ENCODE measurements around the gene DLK2. TPM values are rescaled to one million over a fixed set of nuclear protein-coding genes. Genes with fewer than 3 reads are reported as not detected.
A peak's percentile ranks its signal among the peaks of the same experiment; 100 is the strongest.

DLK2 gene
- total and polyA plus RNA-seq, 2 of the 13 experiments (the other 11 are each of a cell fraction or from before 2014, with no cell fraction given) = 1.2 to 3.8 TPM

GRCh38 chr6:43494321-43494720 is 39.0 kb upstream of the DLK2 start (continued):
- TF ChIP-seq, protein P1, sequence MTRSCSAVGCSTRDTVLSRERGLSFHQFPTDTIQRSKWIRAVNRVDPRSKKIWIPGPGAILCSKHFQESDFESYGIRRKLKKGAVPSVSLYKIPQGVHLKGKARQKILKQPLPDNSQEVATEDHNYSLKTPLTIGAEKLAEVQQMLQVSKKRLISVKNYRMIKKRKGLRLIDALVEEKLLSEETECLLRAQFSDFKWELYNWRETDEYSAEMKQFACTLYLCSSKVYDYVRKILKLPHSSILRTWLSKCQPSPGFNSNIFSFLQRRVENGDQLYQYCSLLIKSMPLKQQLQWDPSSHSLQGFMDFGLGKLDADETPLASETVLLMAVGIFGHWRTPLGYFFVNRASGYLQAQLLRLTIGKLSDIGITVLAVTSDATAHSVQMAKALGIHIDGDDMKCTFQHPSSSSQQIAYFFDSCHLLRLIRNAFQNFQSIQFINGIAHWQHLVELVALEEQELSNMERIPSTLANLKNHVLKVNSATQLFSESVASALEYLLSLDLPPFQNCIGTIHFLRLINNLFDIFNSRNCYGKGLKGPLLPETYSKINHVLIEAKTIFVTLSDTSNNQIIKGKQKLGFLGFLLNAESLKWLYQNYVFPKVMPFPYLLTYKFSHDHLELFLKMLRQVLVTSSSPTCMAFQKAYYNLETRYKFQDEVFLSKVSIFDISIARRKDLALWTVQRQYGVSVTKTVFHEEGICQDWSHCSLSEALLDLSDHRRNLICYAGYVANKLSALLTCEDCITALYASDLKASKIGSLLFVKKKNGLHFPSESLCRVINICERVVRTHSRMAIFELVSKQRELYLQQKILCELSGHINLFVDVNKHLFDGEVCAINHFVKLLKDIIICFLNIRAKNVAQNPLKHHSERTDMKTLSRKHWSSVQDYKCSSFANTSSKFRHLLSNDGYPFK (CRISPR knock-in tag; IDR thresholded peaks at IDR 0.05; ENCODE audit: borderline replicate concordance) = no peak
- TF ChIP-seq NCOA1 (CRISPR knock-in tag; IDR thresholded peaks at IDR 0.05) = no peak
- no peak for TF ChIP-seq FIP1L1 (IDR thresholded peaks at IDR 0.05; ENCODE audit: borderline replicate concordance, insufficient read depth, low read depth, low read length)
- no peak for TF ChIP-seq HNF1B (CRISPR knock-in tag; IDR thresholded peaks at IDR 0.05)
- TF ChIP-seq AFF4 (CRISPR knock-in tag; IDR thresholded peaks at IDR 0.05) = no peak
- peak; percentile 13; the same call in 1 of the 2 replicates for TF ChIP-seq ARNTL (CRISPR knock-in tag; IDR thresholded peaks at IDR 0.05)
- peak; percentile 34 for TF ChIP-seq ZNF883 (CRISPR knock-in tag; IDR thresholded peaks at IDR 0.05; ENCODE audit: not compliant biosample characterization)
- no peak for TF ChIP-seq MZF1 (CRISPR knock-in tag; IDR thresholded peaks at IDR 0.05; ENCODE audit: borderline replicate concordance)
- TF ChIP-seq KDM6A (CRISPR knock-in tag; IDR thresholded peaks at IDR 0.05; ENCODE audit: low read depth) = no peak
- TF ChIP-seq ZNF777 (CRISPR knock-in tag; IDR thresholded peaks at IDR 0.05) = no peak
- TF ChIP-seq, protein P2, sequence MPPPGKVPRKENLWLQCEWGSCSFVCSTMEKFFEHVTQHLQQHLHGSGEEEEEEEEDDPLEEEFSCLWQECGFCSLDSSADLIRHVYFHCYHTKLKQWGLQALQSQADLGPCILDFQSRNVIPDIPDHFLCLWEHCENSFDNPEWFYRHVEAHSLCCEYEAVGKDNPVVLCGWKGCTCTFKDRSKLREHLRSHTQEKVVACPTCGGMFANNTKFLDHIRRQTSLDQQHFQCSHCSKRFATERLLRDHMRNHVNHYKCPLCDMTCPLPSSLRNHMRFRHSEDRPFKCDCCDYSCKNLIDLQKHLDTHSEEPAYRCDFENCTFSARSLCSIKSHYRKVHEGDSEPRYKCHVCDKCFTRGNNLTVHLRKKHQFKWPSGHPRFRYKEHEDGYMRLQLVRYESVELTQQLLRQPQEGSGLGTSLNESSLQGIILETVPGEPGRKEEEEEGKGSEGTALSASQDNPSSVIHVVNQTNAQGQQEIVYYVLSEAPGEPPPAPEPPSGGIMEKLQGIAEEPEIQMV (CRISPR knock-in tag; IDR thresholded peaks at IDR 0.05; ENCODE audit: low read depth) = no peak
- no peak for TF ChIP-seq TGIF2 (CRISPR knock-in tag; IDR thresholded peaks at IDR 0.05)
- TF ChIP-seq, protein P3, sequence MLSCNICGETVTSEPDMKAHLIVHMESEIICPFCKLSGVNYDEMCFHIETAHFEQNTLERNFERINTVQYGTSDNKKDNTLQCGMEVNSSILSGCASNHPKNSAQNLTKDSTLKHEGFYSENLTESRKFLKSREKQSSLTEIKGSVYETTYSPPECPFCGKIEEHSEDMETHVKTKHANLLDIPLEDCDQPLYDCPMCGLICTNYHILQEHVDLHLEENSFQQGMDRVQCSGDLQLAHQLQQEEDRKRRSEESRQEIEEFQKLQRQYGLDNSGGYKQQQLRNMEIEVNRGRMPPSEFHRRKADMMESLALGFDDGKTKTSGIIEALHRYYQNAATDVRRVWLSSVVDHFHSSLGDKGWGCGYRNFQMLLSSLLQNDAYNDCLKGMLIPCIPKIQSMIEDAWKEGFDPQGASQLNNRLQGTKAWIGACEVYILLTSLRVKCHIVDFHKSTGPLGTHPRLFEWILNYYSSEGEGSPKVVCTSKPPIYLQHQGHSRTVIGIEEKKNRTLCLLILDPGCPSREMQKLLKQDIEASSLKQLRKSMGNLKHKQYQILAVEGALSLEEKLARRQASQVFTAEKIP (CRISPR knock-in tag; IDR thresholded peaks at IDR 0.05; ENCODE audit: borderline replicate concordance) = no peak
- no peak for TF ChIP-seq HMGA1 (CRISPR knock-in tag; conservative IDR thresholded peaks at IDR 0.05)
- no peak for TF ChIP-seq KLF13 (CRISPR knock-in tag; IDR thresholded peaks at IDR 0.05)
- no peak; the same call in 1 of the 2 replicates for TF ChIP-seq ZNF205 (CRISPR knock-in tag; IDR thresholded peaks at IDR 0.05)
